ENCODE data around the gene SHISA6.

DNA sequence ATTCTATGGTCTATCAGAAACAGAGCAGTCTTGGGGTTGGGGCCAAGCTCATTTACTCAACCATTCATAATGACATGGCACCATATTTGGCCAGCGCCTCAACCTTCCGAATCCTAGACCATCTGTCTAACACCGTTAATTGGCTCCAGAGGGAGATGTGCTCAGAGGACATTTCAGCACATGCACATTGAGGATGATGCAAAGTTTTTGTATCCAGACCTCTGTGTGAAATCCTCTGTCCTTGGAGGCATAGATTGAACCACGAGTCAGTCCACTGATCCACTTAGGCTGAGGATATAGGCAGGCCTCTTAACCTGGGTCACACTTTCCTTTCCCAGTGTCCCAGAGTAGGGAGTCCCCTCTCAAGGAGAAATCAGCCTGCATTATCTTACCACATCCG is 85.5 kb downstream of the SHISA6 start:
- no peak for TF ChIP-seq CREB1 (IDR thresholded peaks at IDR 0.05; ENCODE audit: low read depth)
- TF ChIP-seq, protein P1, sequence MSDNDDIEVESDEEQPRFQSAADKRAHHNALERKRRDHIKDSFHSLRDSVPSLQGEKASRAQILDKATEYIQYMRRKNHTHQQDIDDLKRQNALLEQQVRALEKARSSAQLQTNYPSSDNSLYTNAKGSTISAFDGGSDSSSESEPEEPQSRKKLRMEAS (IDR thresholded peaks at IDR 0.05), result no peak
- no peak for TF ChIP-seq TAF1 (IDR thresholded peaks at IDR 0.05; ENCODE audit: low read depth)
- TF ChIP-seq, protein P2, sequence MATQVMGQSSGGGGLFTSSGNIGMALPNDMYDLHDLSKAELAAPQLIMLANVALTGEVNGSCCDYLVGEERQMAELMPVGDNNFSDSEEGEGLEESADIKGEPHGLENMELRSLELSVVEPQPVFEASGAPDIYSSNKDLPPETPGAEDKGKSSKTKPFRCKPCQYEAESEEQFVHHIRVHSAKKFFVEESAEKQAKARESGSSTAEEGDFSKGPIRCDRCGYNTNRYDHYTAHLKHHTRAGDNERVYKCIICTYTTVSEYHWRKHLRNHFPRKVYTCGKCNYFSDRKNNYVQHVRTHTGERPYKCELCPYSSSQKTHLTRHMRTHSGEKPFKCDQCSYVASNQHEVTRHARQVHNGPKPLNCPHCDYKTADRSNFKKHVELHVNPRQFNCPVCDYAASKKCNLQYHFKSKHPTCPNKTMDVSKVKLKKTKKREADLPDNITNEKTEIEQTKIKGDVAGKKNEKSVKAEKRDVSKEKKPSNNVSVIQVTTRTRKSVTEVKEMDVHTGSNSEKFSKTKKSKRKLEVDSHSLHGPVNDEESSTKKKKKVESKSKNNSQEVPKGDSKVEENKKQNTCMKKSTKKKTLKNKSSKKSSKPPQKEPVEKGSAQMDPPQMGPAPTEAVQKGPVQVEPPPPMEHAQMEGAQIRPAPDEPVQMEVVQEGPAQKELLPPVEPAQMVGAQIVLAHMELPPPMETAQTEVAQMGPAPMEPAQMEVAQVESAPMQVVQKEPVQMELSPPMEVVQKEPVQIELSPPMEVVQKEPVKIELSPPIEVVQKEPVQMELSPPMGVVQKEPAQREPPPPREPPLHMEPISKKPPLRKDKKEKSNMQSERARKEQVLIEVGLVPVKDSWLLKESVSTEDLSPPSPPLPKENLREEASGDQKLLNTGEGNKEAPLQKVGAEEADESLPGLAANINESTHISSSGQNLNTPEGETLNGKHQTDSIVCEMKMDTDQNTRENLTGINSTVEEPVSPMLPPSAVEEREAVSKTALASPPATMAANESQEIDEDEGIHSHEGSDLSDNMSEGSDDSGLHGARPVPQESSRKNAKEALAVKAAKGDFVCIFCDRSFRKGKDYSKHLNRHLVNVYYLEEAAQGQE (IDR thresholded peaks at IDR 0.05; ENCODE audit: low read depth), result no peak
- no peak for TF ChIP-seq EP300 (IDR thresholded peaks at IDR 0.05; ENCODE audit: borderline replicate concordance)
- no peak for TF ChIP-seq YY1 (IDR thresholded peaks at IDR 0.05; ENCODE audit: low read depth)
- TF ChIP-seq NFIC (IDR thresholded peaks at IDR 0.05), result no peak
- TF ChIP-seq TEAD4 (IDR thresholded peaks at IDR 0.05), result no peak
- TF ChIP-seq FOXM1 (IDR thresholded peaks at IDR 0.05; ENCODE audit: borderline replicate concordance, low read depth), result no peak

Measured in Ishikawa (cell line).